H1 (cell line): ENCODE results near the gene MUSTN1. TPM values are rescaled to one million over a fixed set of nuclear protein-coding genes. Genes with fewer than 3 reads are reported as not detected.

Source experiments
- PHF8 ChIP-seq: fragments of 200-600 bp; sonication (generic); conservative IDR thresholded peaks from 2 replicates; pipeline ENCODE4 v1.7.1; 2012; ENCODE audit warnings: low read depth, mild to moderate bottlenecking, inconsistent platforms, low read length, moderate library complexity
- polyA plus RNA-seq, 7 experiments: library from polyadenylated mRNA; depleted of rRNA in 3 of 7; stranded (reverse) in 5 of 7; unstranded in 2 of 7; fragments of >200 nt in 5 of 7; fragments of 200-250 nt in 2 of 7; gene quantifications; 1 replicate in 5 of 7; 2 replicates in 1 of 7; 4 replicates in 1 of 7; pipeline versions ENCODE4 v1.2.1 to v1.2.3, GENCODE V29; 2011 to 2013; ENCODE audit warnings: missing spikeins in 2 of 7, mixed read lengths in 2 of 7
- total RNA-seq: library from RNA; stranded (reverse); fragmentation: NEBNext Ultra II Directional; extraction: Animal tissue kit (Norgen Biotek cat#: 25700); gene quantifications from 2 replicates; pipeline ENCODE4 v1.2.1, GENCODE V29; 2021

The MUSTN1 gene
- total and polyA plus RNA-seq, 2 of the 8 experiments (the other 6 are each of a cell fraction or from before 2014, with no cell fraction given): 1.1 to 2.4 TPM

DNA sequence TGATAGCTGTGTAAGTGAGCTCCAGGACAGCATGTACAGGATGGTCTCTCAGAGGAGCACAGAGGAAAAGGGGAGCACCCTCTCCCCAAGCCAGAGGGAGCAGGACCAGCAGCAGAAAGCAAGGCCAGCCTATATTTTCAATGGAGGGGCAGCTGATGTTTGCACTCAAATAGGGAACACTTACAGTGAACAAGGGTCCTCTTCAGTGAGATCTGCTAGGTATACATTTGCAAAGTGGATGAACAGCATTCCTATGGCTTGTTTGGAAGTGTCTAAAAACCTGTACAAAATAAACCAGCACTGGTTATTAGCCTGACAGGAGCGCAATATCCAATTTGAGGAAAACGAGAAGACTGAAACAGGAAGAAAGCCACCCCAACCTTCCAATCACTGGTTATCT, 17.6 kb upstream of the MUSTN1 start (continued):
- no peak for TF ChIP-seq PHF8
